H1 (cell line): ENCODE measurements around the gene BCL2L1.

Experiments
- ATF3 ChIP-seq: IDR thresholded peaks from 2 replicates; pipeline ENCODE4 v1.6.1; 2011; ENCODE audit warnings: low read depth, mild to moderate bottlenecking, low read length; ENCODE audit not compliant: insufficient read depth
- BCL11A ChIP-seq, 2 experiments: IDR thresholded peaks; one replicate each; pipeline ENCODE4 v1.6.1; 2011; ENCODE audit warnings: low read depth in 2 of 2, low read length in 2 of 2, mild to moderate bottlenecking in 2 of 2
- CBX5 ChIP-seq: fragments of 300-800, 300-1000 bp; sonication (generic); IDR thresholded peaks from 2 replicates; pipeline ENCODE4 v1.7.1; 2016; ENCODE audit warnings: antibody characterized with exemption, low read length, low read depth
- CHD2 ChIP-seq: IDR thresholded peaks from 2 replicates; pipeline ENCODE4 v1.6.1; 2012; ENCODE audit warnings: low read length, improper control_type of control experiment
- CREB1 ChIP-seq: IDR thresholded peaks from 2 replicates; pipeline ENCODE4 v1.6.1; 2012; ENCODE audit warnings: inconsistent platforms
- JUN ChIP-seq: IDR thresholded peaks from 2 replicates; pipeline ENCODE4 v1.6.1; 2011; ENCODE audit warnings: low read depth, mild to moderate bottlenecking, improper control_type of control experiment, low read length
- POLR2A ChIP-seq, 2 experiments: IDR thresholded peaks; 1 replicate in 1 of 2; 2 replicates in 1 of 2; pipeline ENCODE4 v1.6.1; 2011; ENCODE audit warnings: low read depth in 2 of 2, low read length in 2 of 2, mild to moderate bottlenecking in 2 of 2; ENCODE audit errors: control extremely low read depth in 1 of 2
- RAD21 ChIP-seq, 2 experiments: IDR thresholded peaks in 1 of 2; conservative IDR thresholded peaks in 1 of 2; 2 replicates each; pipeline ENCODE4 v1.6.1; 2011; ENCODE audit warnings: low read depth in 2 of 2, low read length in 2 of 2, improper control_type of control experiment in 1 of 2, inconsistent platforms in 1 of 2, mild to moderate bottlenecking in 1 of 2, moderate library complexity in 1 of 2
- SIRT6 ChIP-seq: IDR thresholded peaks from one replicate; pipeline ENCODE4 v1.7.1; 2012; ENCODE audit warnings: low read length, inconsistent platforms
- SP1 ChIP-seq: IDR thresholded peaks from 2 replicates; pipeline ENCODE4 v1.6.1; 2011; ENCODE audit warnings: low read depth, low read length
- SP2 ChIP-seq: IDR thresholded peaks from 2 replicates; pipeline ENCODE4 v1.6.1; 2012; ENCODE audit warnings: mild to moderate bottlenecking, low read length, inconsistent platforms
- TCF12 ChIP-seq: IDR thresholded peaks from 2 replicates; pipeline ENCODE4 v1.6.1; 2011; ENCODE audit warnings: low read depth, mild to moderate bottlenecking, low read length
- ZNF274 ChIP-seq: IDR thresholded peaks from 2 replicates; pipeline ENCODE4 v1.7.0; 2012; ENCODE audit warnings: low read length, borderline replicate concordance; ENCODE audit errors: extremely low read depth
- TF ChIP-seq, protein P1 (sequence below), 3 experiments: IDR thresholded peaks; 1 replicate in 2 of 3; 2 replicates in 1 of 3; pipeline versions ENCODE4 v1.5.1 to v1.6.1; 2011; ENCODE audit warnings: low read length in 3 of 3, mild to moderate bottlenecking in 3 of 3, inconsistent platforms in 2 of 3, low read depth in 1 of 3, moderate library complexity in 1 of 3; ENCODE audit not compliant: insufficient read depth in 1 of 3; ENCODE audit errors: control extremely low read depth in 1 of 3

GRCh38 chr20:31701591-31701990 is 21.1 kb downstream of the BCL2L1 start:
- TF ChIP-seq, protein P1, sequence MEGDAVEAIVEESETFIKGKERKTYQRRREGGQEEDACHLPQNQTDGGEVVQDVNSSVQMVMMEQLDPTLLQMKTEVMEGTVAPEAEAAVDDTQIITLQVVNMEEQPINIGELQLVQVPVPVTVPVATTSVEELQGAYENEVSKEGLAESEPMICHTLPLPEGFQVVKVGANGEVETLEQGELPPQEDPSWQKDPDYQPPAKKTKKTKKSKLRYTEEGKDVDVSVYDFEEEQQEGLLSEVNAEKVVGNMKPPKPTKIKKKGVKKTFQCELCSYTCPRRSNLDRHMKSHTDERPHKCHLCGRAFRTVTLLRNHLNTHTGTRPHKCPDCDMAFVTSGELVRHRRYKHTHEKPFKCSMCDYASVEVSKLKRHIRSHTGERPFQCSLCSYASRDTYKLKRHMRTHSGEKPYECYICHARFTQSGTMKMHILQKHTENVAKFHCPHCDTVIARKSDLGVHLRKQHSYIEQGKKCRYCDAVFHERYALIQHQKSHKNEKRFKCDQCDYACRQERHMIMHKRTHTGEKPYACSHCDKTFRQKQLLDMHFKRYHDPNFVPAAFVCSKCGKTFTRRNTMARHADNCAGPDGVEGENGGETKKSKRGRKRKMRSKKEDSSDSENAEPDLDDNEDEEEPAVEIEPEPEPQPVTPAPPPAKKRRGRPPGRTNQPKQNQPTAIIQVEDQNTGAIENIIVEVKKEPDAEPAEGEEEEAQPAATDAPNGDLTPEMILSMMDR (IDR thresholded peaks at IDR 0.05; ENCODE audit: control extremely low read depth in 1 of 3, insufficient read depth in 1 of 3, low read depth in 1 of 3, low read length in 3 of 3): no peak
- no peak for TF ChIP-seq SP2
- no peak for TF ChIP-seq ZNF274
- no peak for TF ChIP-seq SIRT6
- TF ChIP-seq ATF3: no peak
- no peak for TF ChIP-seq CREB1
- no peak for TF ChIP-seq CHD2
- no peak for TF ChIP-seq RAD21 (IDR thresholded peaks at IDR 0.05 in 1 of 2, conservative IDR thresholded peaks at IDR 0.05 in 1 of 2; ENCODE audit: low read depth in 2 of 2, low read length in 2 of 2)
- no peak for TF ChIP-seq BCL11A (IDR thresholded peaks at IDR 0.05; ENCODE audit: low read depth in 2 of 2, low read length in 2 of 2)
- no peak for TF ChIP-seq CBX5
- TF ChIP-seq SP1: no peak
- no peak for TF ChIP-seq POLR2A (IDR thresholded peaks at IDR 0.05; ENCODE audit: control extremely low read depth in 1 of 2, low read depth in 2 of 2, low read length in 2 of 2)
- no peak for TF ChIP-seq TCF12
- no peak for TF ChIP-seq JUN
